Thyroid gland (tissue), 4 donors: Measurements from ENCODE around the gene ARSK. TPM values are rescaled to one million over a fixed set of nuclear protein-coding genes. Genes with fewer than 3 reads are reported as not detected.

Source experiments
- small RNA-seq: library from RNA; depleted of rRNA; stranded (forward); fragments of <200 nt; gene quantifications from one replicate; pipeline ENCODE3, GENCODE V24; 2016
- total RNA-seq, 4 donors: library from RNA; depleted of rRNA; stranded (reverse); fragments of >200 nt; gene quantifications; one replicate each; pipeline ENCODE4 v1.2.3, GENCODE V29; 2016

Gene ARSK
- total RNA-seq, 4 donors from 2014 or later = 7.8 to 11.4 (median 9.3) TPM

Small RNA genes within 50 kb of the gene (small RNA-seq; reads per million reads assigned to genes)
- gene RNU6-308P = not detected

Other genes with a start within 250 kb of the ARSK start
- gene FAM81B, start 163.7 kb upstream of the ARSK start, total RNA-seq = 1 to 10 TPM in 1 of 4 donors, under 1 TPM in 3; 0.34 to 5.9 (median 0.51) TPM
- 100 to 1,000 TPM in 1 of 4 donors, 10 to 100 TPM in 3; 77.0 to 111 (median 91.2) TPM for gene SKIC3, start 124 bp upstream of the ARSK start, total RNA-seq
- under 1 TPM in 1 of 4 donors, not detected in 3; 0.42 TPM for gene GPR150, start 65.0 kb downstream of the ARSK start, total RNA-seq
- 1 to 10 TPM in 3 of 4 donors, under 1 TPM in 1; 0.63 to 3.7 (median 2.5) TPM for gene RFESD, start 91.7 kb downstream of the ARSK start, total RNA-seq
- not detected for gene SPATA9, start 127.9 kb downstream of the ARSK start, total RNA-seq
- gene RHOBTB3, start 176.2 kb downstream of the ARSK start, total RNA-seq = 10 to 100 TPM; 58.7 to 85.7 (median 68.0) TPM